ENCODE results near the gene SSH2. TPM values are rescaled to one million over a fixed set of nuclear protein-coding genes. Genes with fewer than 3 reads are reported as not detected.

The SSH2 gene
- total and polyA plus RNA-seq, 2 of the 13 experiments (the other 11 are each of a cell fraction or from before 2014, with no cell fraction given) = 6.0 to 6.4 TPM

DNA sequence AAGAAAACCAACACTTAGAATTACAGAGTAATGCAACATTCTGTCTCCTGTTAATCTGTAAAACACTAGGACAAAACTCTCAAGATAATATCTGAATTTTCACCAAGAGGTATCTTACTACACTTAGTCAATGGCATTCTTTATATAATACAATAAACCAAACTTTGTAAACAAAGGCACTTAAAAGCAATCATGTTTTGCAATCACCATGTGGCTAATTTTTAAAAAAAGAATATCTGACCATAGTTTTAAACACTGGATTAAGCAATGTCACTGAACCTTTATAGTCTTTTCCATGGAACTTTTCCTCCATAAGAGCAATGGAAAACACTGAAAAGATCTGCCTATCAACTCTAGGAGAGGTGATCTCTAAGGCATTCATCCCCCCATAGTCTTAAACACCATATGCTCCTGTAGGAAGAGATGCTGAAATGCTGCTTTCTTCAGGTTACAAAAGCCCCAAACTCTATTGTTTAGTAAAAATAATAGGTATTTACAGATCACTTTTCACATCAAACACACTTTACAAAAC, 163.2 kb downstream of the SSH2 start (continued):
- TF ChIP-seq, protein P1, sequence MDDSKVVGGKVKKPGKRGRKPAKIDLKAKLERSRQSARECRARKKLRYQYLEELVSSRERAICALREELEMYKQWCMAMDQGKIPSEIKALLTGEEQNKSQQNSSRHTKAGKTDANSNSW (CRISPR knock-in tag; IDR thresholded peaks at IDR 0.05; ENCODE audit: borderline replicate concordance) = no peak
- TF ChIP-seq, protein P2, sequence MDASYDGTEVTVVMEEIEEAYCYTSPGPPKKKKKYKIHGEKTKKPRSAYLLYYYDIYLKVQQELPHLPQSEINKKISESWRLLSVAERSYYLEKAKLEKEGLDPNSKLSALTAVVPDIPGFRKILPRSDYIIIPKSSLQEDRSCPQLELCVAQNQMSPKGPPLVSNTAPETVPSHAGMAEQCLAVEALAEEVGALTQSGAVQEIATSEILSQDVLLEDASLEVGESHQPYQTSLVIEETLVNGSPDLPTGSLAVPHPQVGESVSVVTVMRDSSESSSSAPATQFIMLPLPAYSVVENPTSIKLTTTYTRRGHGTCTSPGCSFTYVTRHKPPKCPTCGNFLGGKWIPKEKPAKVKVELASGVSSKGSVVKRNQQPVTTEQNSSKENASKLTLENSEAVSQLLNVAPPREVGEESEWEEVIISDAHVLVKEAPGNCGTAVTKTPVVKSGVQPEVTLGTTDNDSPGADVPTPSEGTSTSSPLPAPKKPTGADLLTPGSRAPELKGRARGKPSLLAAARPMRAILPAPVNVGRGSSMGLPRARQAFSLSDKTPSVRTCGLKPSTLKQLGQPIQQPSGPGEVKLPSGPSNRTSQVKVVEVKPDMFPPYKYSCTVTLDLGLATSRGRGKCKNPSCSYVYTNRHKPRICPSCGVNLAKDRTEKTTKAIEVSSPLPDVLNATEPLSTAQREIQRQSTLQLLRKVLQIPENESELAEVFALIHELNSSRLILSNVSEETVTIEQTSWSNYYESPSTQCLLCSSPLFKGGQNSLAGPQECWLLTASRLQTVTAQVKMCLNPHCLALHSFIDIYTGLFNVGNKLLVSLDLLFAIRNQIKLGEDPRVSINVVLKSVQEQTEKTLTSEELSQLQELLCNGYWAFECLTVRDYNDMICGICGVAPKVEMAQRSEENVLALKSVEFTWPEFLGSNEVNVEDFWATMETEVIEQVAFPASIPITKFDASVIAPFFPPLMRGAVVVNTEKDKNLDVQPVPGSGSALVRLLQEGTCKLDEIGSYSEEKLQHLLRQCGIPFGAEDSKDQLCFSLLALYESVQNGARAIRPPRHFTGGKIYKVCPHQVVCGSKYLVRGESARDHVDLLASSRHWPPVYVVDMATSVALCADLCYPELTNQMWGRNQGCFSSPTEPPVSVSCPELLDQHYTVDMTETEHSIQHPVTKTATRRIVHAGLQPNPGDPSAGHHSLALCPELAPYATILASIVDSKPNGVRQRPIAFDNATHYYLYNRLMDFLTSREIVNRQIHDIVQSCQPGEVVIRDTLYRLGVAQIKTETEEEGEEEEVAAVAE (CRISPR knock-in tag; IDR thresholded peaks at IDR 0.05; ENCODE audit: borderline replicate concordance) = no peak
- no peak for TF ChIP-seq SP5 (CRISPR knock-in tag; IDR thresholded peaks at IDR 0.05; ENCODE audit: borderline replicate concordance, low read depth)
- TF ChIP-seq, protein P3, sequence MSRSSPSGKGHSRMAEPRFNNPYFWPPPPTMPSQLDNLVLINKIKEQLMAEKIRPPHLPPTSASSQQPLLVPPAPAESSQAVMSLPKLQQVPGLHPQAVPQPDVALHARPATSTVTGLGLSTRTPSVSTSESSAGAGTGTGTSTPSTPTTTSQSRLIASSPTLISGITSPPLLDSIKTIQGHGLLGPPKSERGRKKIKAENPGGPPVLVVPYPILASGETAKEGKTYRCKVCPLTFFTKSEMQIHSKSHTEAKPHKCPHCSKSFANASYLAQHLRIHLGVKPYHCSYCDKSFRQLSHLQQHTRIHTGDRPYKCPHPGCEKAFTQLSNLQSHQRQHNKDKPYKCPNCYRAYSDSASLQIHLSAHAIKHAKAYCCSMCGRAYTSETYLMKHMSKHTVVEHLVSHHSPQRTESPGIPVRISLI (CRISPR knock-in tag; IDR thresholded peaks at IDR 0.05; ENCODE audit: borderline replicate concordance) = no peak

DNA sequence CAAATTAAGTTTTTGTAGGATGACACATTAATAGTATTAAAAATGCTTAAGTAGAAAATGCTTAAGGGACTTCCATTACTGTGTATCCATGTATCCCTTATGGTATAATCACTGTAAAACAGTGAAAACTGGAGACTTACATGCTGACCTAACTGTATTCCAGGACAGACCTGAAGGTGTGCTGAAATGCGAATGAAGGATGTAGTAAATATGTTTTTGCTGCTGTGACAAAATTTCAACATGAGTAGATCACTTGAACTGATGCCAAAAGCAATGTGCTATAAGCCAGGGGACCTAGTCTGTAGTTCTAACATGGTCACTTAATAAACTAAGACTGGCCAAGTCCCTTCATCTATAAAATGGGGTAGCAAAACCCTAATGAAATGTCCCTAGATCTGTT, 165.3 kb downstream of the SSH2 start:
- in situ Hi-C loops (cut with HindIII; ENCODE audit: extremely low pct_ligation_motif_present, low pct_unique_long_range_greater_than_20kb) (no loop called here), intact Hi-C loops (cut with micrococcal nuclease; ENCODE audit: unreplicated experiment) (loop anchor here (5.0 kb wide), 1 partner anchor 142 kb away; the partner anchor contains the start of gene CORO6)
- CTCF ChIA-PET (ENCODE audit: low intra/inter-chr PET ratio, low total read pairs) = no interaction called here

More for the DNA sequence above, 165.3 kb downstream of the SSH2 start:
- Histone ChIP-seq H3K36me3 (replicated peaks in 1 of 2; ENCODE audit: control insufficient read depth in 1 of 2, insufficient read depth in 2 of 2, low read length in 2 of 2) (no peaks in the 10 kb centered on the region), H3K9ac (ENCODE audit: insufficient read depth, low read depth, low read length) (no peak overlapping the region), H4K20me1 (ENCODE audit: insufficient read depth, low read length) (no peaks in the 10 kb centered on the region), H3K9me3 (ENCODE audit: low read length) (no peaks in the 10 kb centered on the region), H3K4me2 (ENCODE audit: low read depth, low read length) (no peak overlapping the region), H2AFZ (ENCODE audit: low read length) (no peak overlapping the region), H3K4me3 (replicated peaks in 1 of 3; ENCODE audit: insufficient read depth in 1 of 3, low read depth in 2 of 3, low read length in 3 of 3) (no peak overlapping the region), H3K27me3 (ENCODE audit: control insufficient read depth in 1 of 2, insufficient read depth in 2 of 2, low read length in 2 of 2) (no peaks in the 10 kb centered on the region), H3K27ac (ENCODE audit: extremely low read length, insufficient read depth, low read length) (no peak overlapping the region), H3K4me1 (ENCODE audit: insufficient read depth, low read length) (peaks cover 15% of the 10 kb centered on the region), H3K79me2 (ENCODE audit: insufficient read depth, low read length) (no peaks in the 10 kb centered on the region)
- POLR2A ChIA-PET = no interaction called here
- no peak for FAIRE-seq
- no TSS peak for BruUV-seq (replicated peaks)
- TF ChIP-seq MAFF (IDR thresholded peaks at IDR 0.05; ENCODE audit: low read depth, low read length) (peak; percentile 57), SATB2 (CRISPR knock-in tag; IDR thresholded peaks at IDR 0.05) (no peak), KMT2A (CRISPR knock-in tag; IDR thresholded peaks at IDR 0.05) (no peak), MAFK (conservative IDR thresholded peaks at IDR 0.05 in 1 of 2, IDR thresholded peaks at IDR 0.05 in 1 of 2; ENCODE audit: low read length in 2 of 2) (peak; percentile 46 to 53; a peak in 3 of 4 replicates), AHR (CRISPR knock-in tag; IDR thresholded peaks at IDR 0.05) (no peak), NFIB (CRISPR knock-in tag; IDR thresholded peaks at IDR 0.05; ENCODE audit: borderline replicate concordance) (no peak), FOXO1 (CRISPR knock-in tag; IDR thresholded peaks at IDR 0.05) (no peak)
- TF ChIP-seq, protein P4, sequence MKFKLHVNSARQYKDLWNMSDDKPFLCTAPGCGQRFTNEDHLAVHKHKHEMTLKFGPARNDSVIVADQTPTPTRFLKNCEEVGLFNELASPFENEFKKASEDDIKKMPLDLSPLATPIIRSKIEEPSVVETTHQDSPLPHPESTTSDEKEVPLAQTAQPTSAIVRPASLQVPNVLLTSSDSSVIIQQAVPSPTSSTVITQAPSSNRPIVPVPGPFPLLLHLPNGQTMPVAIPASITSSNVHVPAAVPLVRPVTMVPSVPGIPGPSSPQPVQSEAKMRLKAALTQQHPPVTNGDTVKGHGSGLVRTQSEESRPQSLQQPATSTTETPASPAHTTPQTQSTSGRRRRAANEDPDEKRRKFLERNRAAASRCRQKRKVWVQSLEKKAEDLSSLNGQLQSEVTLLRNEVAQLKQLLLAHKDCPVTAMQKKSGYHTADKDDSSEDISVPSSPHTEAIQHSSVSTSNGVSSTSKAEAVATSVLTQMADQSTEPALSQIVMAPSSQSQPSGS (CRISPR knock-in tag; IDR thresholded peaks at IDR 0.05) = no peak
- DNase-seq (ENCODE audit: low spot score) = no peak
- WGBS (ENCODE audit: low lambda C conversion rate) = 100% methylated on average over 1 of the region's 1 CpG
- no peak for ATAC-seq

Data from HepG2 (cell line).